Measurements from ENCODE around the gene PIK3C2B.

- TF ChIP-seq, protein P1, sequence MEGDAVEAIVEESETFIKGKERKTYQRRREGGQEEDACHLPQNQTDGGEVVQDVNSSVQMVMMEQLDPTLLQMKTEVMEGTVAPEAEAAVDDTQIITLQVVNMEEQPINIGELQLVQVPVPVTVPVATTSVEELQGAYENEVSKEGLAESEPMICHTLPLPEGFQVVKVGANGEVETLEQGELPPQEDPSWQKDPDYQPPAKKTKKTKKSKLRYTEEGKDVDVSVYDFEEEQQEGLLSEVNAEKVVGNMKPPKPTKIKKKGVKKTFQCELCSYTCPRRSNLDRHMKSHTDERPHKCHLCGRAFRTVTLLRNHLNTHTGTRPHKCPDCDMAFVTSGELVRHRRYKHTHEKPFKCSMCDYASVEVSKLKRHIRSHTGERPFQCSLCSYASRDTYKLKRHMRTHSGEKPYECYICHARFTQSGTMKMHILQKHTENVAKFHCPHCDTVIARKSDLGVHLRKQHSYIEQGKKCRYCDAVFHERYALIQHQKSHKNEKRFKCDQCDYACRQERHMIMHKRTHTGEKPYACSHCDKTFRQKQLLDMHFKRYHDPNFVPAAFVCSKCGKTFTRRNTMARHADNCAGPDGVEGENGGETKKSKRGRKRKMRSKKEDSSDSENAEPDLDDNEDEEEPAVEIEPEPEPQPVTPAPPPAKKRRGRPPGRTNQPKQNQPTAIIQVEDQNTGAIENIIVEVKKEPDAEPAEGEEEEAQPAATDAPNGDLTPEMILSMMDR (optimal IDR thresholded peaks at IDR 0.05 in 1 of 3, IDR thresholded peaks at IDR 0.05 in 1 of 3, conservative IDR thresholded peaks at IDR 0.05 in 1 of 3; ENCODE audit: extremely low read depth in 1 of 3, insufficient read depth in 2 of 3, low read length in 3 of 3): no peak
- no peak for TF ChIP-seq EZH2 (IDR thresholded peaks at IDR 0.05; ENCODE audit: low read length)
These were observed 5.2 kb upstream of the PIK3C2B start for GRCh38 chr1:204499511-204500468.

All from keratinocyte (primary cell).